ENCODE results near the gene RSPO4.

Gene RSPO4

DNA sequence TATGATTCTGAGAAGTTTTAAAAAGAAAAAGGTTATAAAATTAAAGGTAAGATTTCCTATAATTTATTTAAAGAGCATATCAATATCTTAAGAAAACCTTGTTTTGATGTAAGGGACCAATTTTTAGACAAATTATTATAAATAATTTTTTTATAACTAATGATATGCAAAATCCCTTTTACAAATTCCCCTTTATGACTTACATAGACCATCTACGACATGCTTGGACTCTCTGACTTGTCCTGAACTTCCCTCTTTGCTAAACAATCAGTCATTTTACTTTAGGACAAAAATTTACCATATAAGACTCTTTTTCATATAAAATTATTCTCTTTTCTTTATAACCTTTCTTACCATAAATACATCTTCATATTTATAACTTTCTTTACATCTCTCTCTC lies 70.7 kb downstream of the RSPO4 start:
- H3K4me3 ChIP-seq (ENCODE audit: low read depth, low read length), result no peak overlapping the region
- H3K27ac ChIP-seq, result no peak overlapping the region
- H3K79me2 ChIP-seq, result no peaks in the 10 kb centered on the region
- TF ChIP-seq, protein P1, sequence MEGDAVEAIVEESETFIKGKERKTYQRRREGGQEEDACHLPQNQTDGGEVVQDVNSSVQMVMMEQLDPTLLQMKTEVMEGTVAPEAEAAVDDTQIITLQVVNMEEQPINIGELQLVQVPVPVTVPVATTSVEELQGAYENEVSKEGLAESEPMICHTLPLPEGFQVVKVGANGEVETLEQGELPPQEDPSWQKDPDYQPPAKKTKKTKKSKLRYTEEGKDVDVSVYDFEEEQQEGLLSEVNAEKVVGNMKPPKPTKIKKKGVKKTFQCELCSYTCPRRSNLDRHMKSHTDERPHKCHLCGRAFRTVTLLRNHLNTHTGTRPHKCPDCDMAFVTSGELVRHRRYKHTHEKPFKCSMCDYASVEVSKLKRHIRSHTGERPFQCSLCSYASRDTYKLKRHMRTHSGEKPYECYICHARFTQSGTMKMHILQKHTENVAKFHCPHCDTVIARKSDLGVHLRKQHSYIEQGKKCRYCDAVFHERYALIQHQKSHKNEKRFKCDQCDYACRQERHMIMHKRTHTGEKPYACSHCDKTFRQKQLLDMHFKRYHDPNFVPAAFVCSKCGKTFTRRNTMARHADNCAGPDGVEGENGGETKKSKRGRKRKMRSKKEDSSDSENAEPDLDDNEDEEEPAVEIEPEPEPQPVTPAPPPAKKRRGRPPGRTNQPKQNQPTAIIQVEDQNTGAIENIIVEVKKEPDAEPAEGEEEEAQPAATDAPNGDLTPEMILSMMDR (IDR thresholded peaks at IDR 0.05), result no peak
- no peaks in the 10 kb centered on the region for H3K9me3 ChIP-seq (ENCODE audit: control insufficient read depth, low read length)
- H3K4me1 ChIP-seq, result no peaks in the 10 kb centered on the region
- H3K9ac ChIP-seq, result no peak overlapping the region
- H3K4me2 ChIP-seq (ENCODE audit: low read length), result no peak overlapping the region
- no peaks in the 10 kb centered on the region for H3K36me3 ChIP-seq (ENCODE audit: control insufficient read depth, insufficient read depth, low read length)
- no peak overlapping the region for H2AFZ ChIP-seq
- no peaks in the 10 kb centered on the region for H3K27me3 ChIP-seq (ENCODE audit: control insufficient read depth, insufficient read depth, low read length)

- Histone ChIP-seq H3K79me2 (no peaks in the 10 kb centered on the region), H3K27me3 (ENCODE audit: control insufficient read depth, insufficient read depth, low read length) (no peaks in the 10 kb centered on the region), H3K4me1 (no peaks in the 10 kb centered on the region), H3K9ac (no peak overlapping the region), H3K4me3 (ENCODE audit: low read depth, low read length) (no peak overlapping the region), H3K27ac (no peak overlapping the region), H3K9me3 (ENCODE audit: control insufficient read depth, low read length) (no peaks in the 10 kb centered on the region), H3K36me3 (ENCODE audit: control insufficient read depth, insufficient read depth, low read length) (no peaks in the 10 kb centered on the region), H3K4me2 (ENCODE audit: low read length) (no peak overlapping the region), H2AFZ (no peak overlapping the region)
- TF ChIP-seq, protein P1 (IDR thresholded peaks at IDR 0.05), result no peak
Observed at GRCh38 chr20:926670-927069, 75.4 kb downstream of the RSPO4 start.

- no peak overlapping the region for H2AFZ ChIP-seq
- no peak overlapping the region for H3K4me3 ChIP-seq (ENCODE audit: low read depth, low read length)
- TF ChIP-seq, protein P1 (IDR thresholded peaks at IDR 0.05), result no peak
- no peaks in the 10 kb centered on the region for H3K9me3 ChIP-seq (ENCODE audit: control insufficient read depth, low read length)
- no peaks in the 10 kb centered on the region for H3K4me1 ChIP-seq
- H3K36me3 ChIP-seq (ENCODE audit: control insufficient read depth, insufficient read depth, low read length), result no peaks in the 10 kb centered on the region
- no peak overlapping the region for H3K27ac ChIP-seq
- H3K9ac ChIP-seq, result no peak overlapping the region
- no peak overlapping the region for H3K4me2 ChIP-seq (ENCODE audit: low read length)
- no peaks in the 10 kb centered on the region for H3K27me3 ChIP-seq (ENCODE audit: control insufficient read depth, insufficient read depth, low read length)
- no peaks in the 10 kb centered on the region for H3K79me2 ChIP-seq
Observed at GRCh38 chr20:925516-925915, 76.6 kb downstream of the RSPO4 start.

- Histone ChIP-seq H3K27me3 (ENCODE audit: control insufficient read depth, insufficient read depth, low read length) (no peaks in the 10 kb centered on the region), H3K9ac (no peak overlapping the region), H3K27ac (no peak overlapping the region), H3K4me2 (ENCODE audit: low read length) (no peak overlapping the region), H3K9me3 (ENCODE audit: control insufficient read depth, low read length) (no peaks in the 10 kb centered on the region), H3K4me3 (ENCODE audit: low read depth, low read length) (no peak overlapping the region), H3K79me2 (no peaks in the 10 kb centered on the region), H3K4me1 (no peaks in the 10 kb centered on the region), H2AFZ (no peak overlapping the region), H3K36me3 (ENCODE audit: control insufficient read depth, insufficient read depth, low read length) (no peaks in the 10 kb centered on the region)
- TF ChIP-seq, protein P1 (IDR thresholded peaks at IDR 0.05), result no peak
Observed at GRCh38 chr20:924639-925038, 77.5 kb downstream of the RSPO4 start.

DNA sequence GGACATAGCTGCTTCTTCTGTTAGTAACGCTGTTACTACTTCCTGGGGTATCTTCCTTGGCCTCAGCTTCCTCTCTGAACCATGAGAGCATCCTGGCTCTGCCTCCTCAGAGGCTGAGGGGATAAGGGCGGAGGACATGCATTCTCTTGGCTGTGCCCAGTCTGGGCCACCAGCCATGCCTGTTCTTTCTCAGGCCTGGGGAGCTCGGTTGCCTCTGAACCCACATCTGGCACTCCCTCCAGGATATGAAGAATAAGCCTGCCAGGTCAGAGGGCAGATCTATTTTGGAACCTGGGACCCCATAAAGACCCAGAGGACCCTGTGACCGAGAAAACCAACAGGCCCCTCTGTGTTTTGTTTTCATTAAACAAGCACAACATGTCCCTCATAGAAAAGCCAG lies 79.3 kb downstream of the RSPO4 start:
- no peak overlapping the region for H2AFZ ChIP-seq
- no peaks in the 10 kb centered on the region for H3K79me2 ChIP-seq
- no peaks in the 10 kb centered on the region for H3K36me3 ChIP-seq (ENCODE audit: control insufficient read depth, insufficient read depth, low read length)
- H3K9me3 ChIP-seq (ENCODE audit: control insufficient read depth, low read length), result no peaks in the 10 kb centered on the region
- H3K4me1 ChIP-seq, result no peaks in the 10 kb centered on the region
- no peak overlapping the region for H3K4me3 ChIP-seq (ENCODE audit: low read depth, low read length)
- no peak overlapping the region for H3K4me2 ChIP-seq (ENCODE audit: low read length)
- H3K27ac ChIP-seq, result no peak overlapping the region
- no peak overlapping the region for H3K9ac ChIP-seq
- TF ChIP-seq, protein P1 (IDR thresholded peaks at IDR 0.05), result no peak
- H3K27me3 ChIP-seq (ENCODE audit: control insufficient read depth, insufficient read depth, low read length), result no peaks in the 10 kb centered on the region
